HepG2 (cell line): Measurements from ENCODE around the gene NGB. TPM values are rescaled to one million over a fixed set of nuclear protein-coding genes. Genes with fewer than 3 reads are reported as not detected.

Experiments
- ATAC-seq: fragments of 200-7000 bp; cut with Tn5 transposase; 3 replicates; pipeline ENCODE4 v1.9.1; 2020; ENCODE audit warnings: mild to moderate bottlenecking, moderate library complexity
- BruUV-seq: library from RNA; stranded (reverse); fragments of 400-500 nt; replicated peaks from 2 replicates; lab custom pipeline; 2021; lab: Mats Ljungman, UMichigan
- CTCF ChIA-PET: fragments of 300-600 bp; formaldehyde crosslinking; extraction: SDS; loops from one replicate; lab custom pipeline; 2021; ENCODE audit warnings: low total read pairs, inconsistent platforms, low intra/inter-chr PET ratio; lab: Yijun Ruan, JAX
- POLR2A ChIA-PET: fragments of 350-600 bp; sonication (Branson Sonifier 250); formaldehyde crosslinking; loops from one replicate; lab custom pipeline; 2020; ENCODE audit warnings: antibody characterized with exemption, inconsistent platforms; lab: Yijun Ruan, JAX
- DNase-seq: peaks from one replicate; pipeline ENCODE4 v3.0.0-alpha.2; 2015; ENCODE audit warnings: low spot score
- FAIRE-seq: peaks from 3 replicates; lab custom pipeline; 2011; peaks lifted over from hg19 to GRCh38; lab: Jason Lieb, UNC
- H2AFZ ChIP-seq: one replicate; pipeline ENCODE4 v1.6.1; 2011; ENCODE audit warnings: low read length, inconsistent platforms
- H3K27ac ChIP-seq: fragments of 300-600 bp; 3 replicates; pipeline ENCODE4 v1.8.0; 2011; ENCODE audit warnings: mixed run types, mild to moderate bottlenecking, mixed read lengths, low read length, inconsistent platforms; ENCODE audit not compliant: insufficient read depth; ENCODE audit errors: extremely low read length
- H3K27me3 ChIP-seq, 2 experiments: fragments of 200-600 bp in 1 of 2; 2 replicates in 1 of 2; 3 replicates in 1 of 2; pipeline versions ENCODE4 v1.6.0 to v1.8.0; 2011; ENCODE audit warnings: low read length in 2 of 2, mild to moderate bottlenecking in 2 of 2, moderate library complexity in 2 of 2, inconsistent platforms in 1 of 2; ENCODE audit not compliant: insufficient read depth in 2 of 2, control insufficient read depth in 1 of 2
- H3K36me3 ChIP-seq, 2 experiments: fragments of 200-600 bp in 1 of 2; replicated peaks in 1 of 2; 2 replicates in 1 of 2; 3 replicates in 1 of 2; pipeline versions ENCODE4 v1.5.1 to v1.8.0; 2011; ENCODE audit warnings: low read length in 2 of 2, inconsistent platforms in 1 of 2; ENCODE audit not compliant: insufficient read depth in 2 of 2, control insufficient read depth in 1 of 2
- H3K4me1 ChIP-seq: 2 replicates; pipeline ENCODE4 v1.5.1; 2012; ENCODE audit warnings: low read length, inconsistent platforms; ENCODE audit not compliant: insufficient read depth
- H3K4me2 ChIP-seq: 2 replicates; pipeline ENCODE4 v1.6.0; 2011; ENCODE audit warnings: low read depth, low read length, inconsistent platforms
- H3K4me3 ChIP-seq, 3 experiments: fragments of 200-600 bp in 1 of 3; sonication (generic), shearing (Covaris generic) in 1 of 3; replicated peaks in 1 of 3; 2 replicates each; pipeline ENCODE4 v1.5.1; 2011 to 2016; ENCODE audit warnings: low read length in 3 of 3, inconsistent platforms in 2 of 3, low read depth in 2 of 3, mild to moderate bottlenecking in 2 of 3, control low read depth in 1 of 3, mixed read lengths in 1 of 3; ENCODE audit not compliant: insufficient read depth in 1 of 3
- H3K79me2 ChIP-seq: one replicate; pipeline ENCODE4 v1.6.1; 2011; ENCODE audit warnings: low read length, inconsistent platforms; ENCODE audit not compliant: insufficient read depth
- H3K9ac ChIP-seq: 2 replicates; pipeline ENCODE4 v1.6.0; 2011; ENCODE audit warnings: mild to moderate bottlenecking, low read depth, low read length, inconsistent platforms; ENCODE audit not compliant: insufficient read depth
- H3K9me3 ChIP-seq: 2 replicates; pipeline ENCODE4 v1.5.1; 2012; ENCODE audit warnings: mild to moderate bottlenecking, low read length
- H4K20me1 ChIP-seq: 2 replicates; pipeline ENCODE4 v1.6.0; 2011; ENCODE audit warnings: inconsistent platforms, mild to moderate bottlenecking, low read length, moderate library complexity; ENCODE audit not compliant: insufficient read depth
- MAFF ChIP-seq: IDR thresholded peaks from 2 replicates; pipeline ENCODE4 v1.6.1; 2011; ENCODE audit warnings: low read depth, low read length, improper control_type of control experiment
- REXO4 ChIP-seq: sonication (generic); formaldehyde crosslinking; IDR thresholded peaks from 2 replicates; pipeline ENCODE4 v1.8.0; 2022; ENCODE audit warnings: missing genetic modification reagents, mild to moderate bottlenecking, borderline replicate concordance
- SNRNP70 ChIP-seq: fragments of 200-400 bp; formaldehyde crosslinking; IDR thresholded peaks from 2 replicates; pipeline ENCODE4 v1.6.1; 2017; ENCODE audit warnings: mild to moderate bottlenecking, low read depth, low read length, moderate library complexity
- ZNF326 ChIP-seq: sonication (generic); formaldehyde crosslinking; IDR thresholded peaks from 2 replicates; pipeline ENCODE4 v1.4.0; 2020; ENCODE audit warnings: missing genetic modification reagents, borderline replicate concordance
- ZNF337 ChIP-seq: sonication (generic); formaldehyde crosslinking; IDR thresholded peaks from 2 replicates; pipeline ENCODE4 v1.5.1; 2020; ENCODE audit warnings: missing genetic modification reagents, low read depth, mild to moderate bottlenecking, borderline replicate concordance
- WGBS: methylation state at CpG from one replicate; pipeline ENCODE4 v1.1.6; 2017; ENCODE audit warnings: low lambda C conversion rate; 5-methylcytosine and 5-hydroxymethylcytosine counted together
- in situ Hi-C: cut with HindIII; loops from 2 replicates; pipeline ENCODE4 v1.10.0; 2017; ENCODE audit warnings: low pct_unique_long_range_greater_than_20kb; ENCODE audit not compliant: extremely low pct_ligation_motif_present
- intact Hi-C: fragments of 100-400 bp; cut with micrococcal nuclease; formaldehyde crosslinking; loops from one replicate; pipeline ENCODE4 v1.10.0; 2022; ENCODE audit not compliant: unreplicated experiment
- polyA plus RNA-seq, 8 experiments: library from polyadenylated mRNA; depleted of rRNA in 3 of 8; stranded (reverse) in 7 of 8; unstranded in 1 of 8; fragments of >200 nt; fragmentation: Illumina TruSeq in 4 of 8; extraction: Trizol in 4 of 8; gene quantifications; 2 replicates each; pipeline versions ENCODE4 v1.2.1 to v1.2.3, GENCODE V29; 2011 to 2016; ENCODE audit warnings: low read depth in 4 of 8, missing spikeins in 1 of 8, mixed read lengths in 1 of 8; ENCODE audit not compliant: insufficient read depth in 1 of 8
- total RNA-seq, 5 experiments: library from RNA; depleted of rRNA; stranded (reverse); fragments of >200 nt; fragmentation: Illumina TruSeq; extraction: Trizol; gene quantifications; 2 replicates each; pipeline ENCODE4 v1.2.3, GENCODE V29; 2016; ENCODE audit warnings: low read depth in 1 of 5
- TF ChIP-seq, protein P1 (sequence below): sonication (generic); formaldehyde crosslinking; conservative IDR thresholded peaks from 2 replicates; pipeline ENCODE4 v1.4.0; 2020; ENCODE audit warnings: missing genetic modification reagents
- TF ChIP-seq, protein P2 (sequence below): sonication (generic); formaldehyde crosslinking; IDR thresholded peaks from 2 replicates; pipeline ENCODE4 v1.4.0; 2020; ENCODE audit warnings: missing genetic modification reagents, borderline replicate concordance
- TF ChIP-seq, protein P3 (sequence below): sonication (generic); formaldehyde crosslinking; IDR thresholded peaks from 2 replicates; pipeline ENCODE4 v1.5.1; 2020; ENCODE audit warnings: mild to moderate bottlenecking, missing genetic modification reagents, moderate library complexity

NGB gene
- total and polyA plus RNA-seq, 2 of the 13 experiments (the other 11 are each of a cell fraction or from before 2014, with no cell fraction given), result 0.04 TPM; not detected in 1

DNA sequence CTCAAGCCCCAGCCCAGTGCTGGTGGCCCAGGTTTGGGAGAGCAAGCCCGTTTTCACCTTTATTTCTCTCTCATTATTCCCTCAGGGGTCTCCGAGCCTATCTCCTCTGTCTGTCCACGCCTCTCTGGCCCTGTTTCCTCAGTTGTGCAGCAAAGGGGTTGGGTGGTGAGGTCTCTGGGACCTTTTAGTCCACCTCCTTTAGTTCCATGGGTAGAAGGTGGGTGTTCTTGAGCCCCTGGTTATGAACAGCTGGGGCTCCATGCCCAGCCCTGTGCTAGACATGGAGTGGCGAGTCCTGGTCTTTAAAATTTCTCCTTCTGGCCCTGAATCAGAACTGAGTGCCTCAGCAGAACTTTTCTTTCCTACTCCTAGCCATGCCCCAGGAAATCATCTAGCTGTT is 1.3 kb upstream of the NGB start:
- BruUV-seq, result no TSS peak
- no peak overlapping the region for H3K27ac ChIP-seq
- H3K79me2 ChIP-seq, result no peaks in the 10 kb centered on the region
- TF ChIP-seq ZNF326 (CRISPR knock-in tag), result no peak
- TF ChIP-seq REXO4 (CRISPR knock-in tag), result no peak
- no peak for TF ChIP-seq SNRNP70
- TF ChIP-seq MAFF, result no peak
- TF ChIP-seq, protein P1, sequence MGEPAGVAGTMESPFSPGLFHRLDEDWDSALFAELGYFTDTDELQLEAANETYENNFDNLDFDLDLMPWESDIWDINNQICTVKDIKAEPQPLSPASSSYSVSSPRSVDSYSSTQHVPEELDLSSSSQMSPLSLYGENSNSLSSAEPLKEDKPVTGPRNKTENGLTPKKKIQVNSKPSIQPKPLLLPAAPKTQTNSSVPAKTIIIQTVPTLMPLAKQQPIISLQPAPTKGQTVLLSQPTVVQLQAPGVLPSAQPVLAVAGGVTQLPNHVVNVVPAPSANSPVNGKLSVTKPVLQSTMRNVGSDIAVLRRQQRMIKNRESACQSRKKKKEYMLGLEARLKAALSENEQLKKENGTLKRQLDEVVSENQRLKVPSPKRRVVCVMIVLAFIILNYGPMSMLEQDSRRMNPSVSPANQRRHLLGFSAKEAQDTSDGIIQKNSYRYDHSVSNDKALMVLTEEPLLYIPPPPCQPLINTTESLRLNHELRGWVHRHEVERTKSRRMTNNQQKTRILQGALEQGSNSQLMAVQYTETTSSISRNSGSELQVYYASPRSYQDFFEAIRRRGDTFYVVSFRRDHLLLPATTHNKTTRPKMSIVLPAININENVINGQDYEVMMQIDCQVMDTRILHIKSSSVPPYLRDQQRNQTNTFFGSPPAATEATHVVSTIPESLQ (CRISPR knock-in tag), result no peak
- no peak for TF ChIP-seq ZNF337
- TF ChIP-seq, protein P2, sequence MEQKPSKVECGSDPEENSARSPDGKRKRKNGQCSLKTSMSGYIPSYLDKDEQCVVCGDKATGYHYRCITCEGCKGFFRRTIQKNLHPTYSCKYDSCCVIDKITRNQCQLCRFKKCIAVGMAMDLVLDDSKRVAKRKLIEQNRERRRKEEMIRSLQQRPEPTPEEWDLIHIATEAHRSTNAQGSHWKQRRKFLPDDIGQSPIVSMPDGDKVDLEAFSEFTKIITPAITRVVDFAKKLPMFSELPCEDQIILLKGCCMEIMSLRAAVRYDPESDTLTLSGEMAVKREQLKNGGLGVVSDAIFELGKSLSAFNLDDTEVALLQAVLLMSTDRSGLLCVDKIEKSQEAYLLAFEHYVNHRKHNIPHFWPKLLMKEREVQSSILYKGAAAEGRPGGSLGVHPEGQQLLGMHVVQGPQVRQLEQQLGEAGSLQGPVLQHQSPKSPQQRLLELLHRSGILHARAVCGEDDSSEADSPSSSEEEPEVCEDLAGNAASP (CRISPR knock-in tag), result no peak
- TF ChIP-seq, protein P3, sequence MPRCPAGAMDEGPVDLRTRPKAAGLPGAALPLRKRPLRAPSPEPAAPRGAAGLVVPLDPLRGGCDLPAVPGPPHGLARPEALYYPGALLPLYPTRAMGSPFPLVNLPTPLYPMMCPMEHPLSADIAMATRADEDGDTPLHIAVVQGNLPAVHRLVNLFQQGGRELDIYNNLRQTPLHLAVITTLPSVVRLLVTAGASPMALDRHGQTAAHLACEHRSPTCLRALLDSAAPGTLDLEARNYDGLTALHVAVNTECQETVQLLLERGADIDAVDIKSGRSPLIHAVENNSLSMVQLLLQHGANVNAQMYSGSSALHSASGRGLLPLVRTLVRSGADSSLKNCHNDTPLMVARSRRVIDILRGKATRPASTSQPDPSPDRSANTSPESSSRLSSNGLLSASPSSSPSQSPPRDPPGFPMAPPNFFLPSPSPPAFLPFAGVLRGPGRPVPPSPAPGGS (CRISPR knock-in tag), result no peak
- FAIRE-seq (no peak), ATAC-seq (no peak), DNase-seq (no peak)
- no peaks in the 10 kb centered on the region for H3K36me3 ChIP-seq
- H2AFZ ChIP-seq, result no peak overlapping the region
- ChIA-PET CTCF (no interaction called here), POLR2A (no interaction called here)
- WGBS, result 7% methylated on average over 4 of the region's 4 CpGs
- intact Hi-C loops (no loop called here), in situ Hi-C loops (no loop called here)
- H4K20me1 ChIP-seq, result no peaks in the 10 kb centered on the region
- H3K9ac ChIP-seq, result no peak overlapping the region
- H3K4me1 ChIP-seq, result no peaks in the 10 kb centered on the region
- H3K4me2 ChIP-seq, result no peak overlapping the region
- peaks cover 7 to 26% of the 10 kb centered on the region in 2 experiments; a peak in 3 of 5 replicates for H3K27me3 ChIP-seq
- H3K9me3 ChIP-seq, result no peaks in the 10 kb centered on the region
- no peak overlapping the region for H3K4me3 ChIP-seq
